Astrocyte of the spinal cord (primary cell): ENCODE data around the gene WSCD2.

Source experiments
- DNase-seq: peaks from one replicate; pipeline ENCODE4 v3.0.0; 2011; ENCODE audit warnings: low read depth, low spot score
- H3K4me3 ChIP-seq: 2 replicates; pipeline ENCODE4 v1.5.1; 2011; ENCODE audit warnings: low read depth, mild to moderate bottlenecking, low read length, moderate library complexity
- CTCF ChIP-seq: IDR thresholded peaks from 2 replicates; pipeline ENCODE4 v1.5.1; 2012; ENCODE audit warnings: low read depth, mild to moderate bottlenecking, low read length, inconsistent platforms
- in situ Hi-C: cut with HindIII; loops from 2 replicates; pipeline ENCODE4 v1.10.0; 2017; ENCODE audit warnings: low sequenced_read_pairs

Gene WSCD2

GRCh38 chr12:108173160-108173559 lies 44.1 kb downstream of the WSCD2 start:
- DNase-seq, result no peak
- no peak overlapping the region for H3K4me3 ChIP-seq
- no peak for TF ChIP-seq CTCF
- in situ Hi-C loops, result no loop called here

- TF ChIP-seq CTCF, result no peak
- in situ Hi-C loops, result no loop called here
- DNase-seq, result no peak
- H3K4me3 ChIP-seq, result no peak overlapping the region
Observed at GRCh38 chr12:108173892-108174291, 44.8 kb downstream of the WSCD2 start.

GRCh38 chr12:108174641-108175040 lies 45.6 kb downstream of the WSCD2 start:
- in situ Hi-C loops, result no loop called here
- TF ChIP-seq CTCF, result no peak
- DNase-seq, result no peak
- H3K4me3 ChIP-seq, result no peak overlapping the region

- H3K4me3 ChIP-seq, result no peak overlapping the region
- no peak for TF ChIP-seq CTCF
- in situ Hi-C loops, result no loop called here
- DNase-seq, result no peak
Observed at GRCh38 chr12:108175310-108175709, 46.2 kb downstream of the WSCD2 start.

GRCh38 chr12:108176292-108176691 lies 47.2 kb downstream of the WSCD2 start:
- no peak for TF ChIP-seq CTCF
- in situ Hi-C loops, result no loop called here
- H3K4me3 ChIP-seq, result no peak overlapping the region
- no peak for DNase-seq

- H3K4me3 ChIP-seq, result no peak overlapping the region
- in situ Hi-C loops, result no loop called here
- no peak for TF ChIP-seq CTCF
- DNase-seq, result no peak
Observed at GRCh38 chr12:108177131-108177530, 48.0 kb downstream of the WSCD2 start.

GRCh38 chr12:108179305-108179704 lies 50.2 kb downstream of the WSCD2 start:
- H3K4me3 ChIP-seq, result no peak overlapping the region
- no peak for DNase-seq
- in situ Hi-C loops, result no loop called here

More at GRCh38 chr12:108179305-108179704, 50.2 kb downstream of the WSCD2 start:
- no peak for TF ChIP-seq CTCF
